Left lung (tissue), 10 donors: Measurements from ENCODE around the gene CSNK1E. TPM values are rescaled to one million over a fixed set of nuclear protein-coding genes. Genes with fewer than 3 reads are reported as not detected.

Source experiments
- ATAC-seq: fragments of 200-7000 bp; cut with Tn5 transposase; one replicate; pipeline ENCODE4 v1.9.1; 2020; ENCODE audit warnings: moderate library complexity
- DNase-seq, 4 donors: peaks; one replicate each; pipeline ENCODE4 v3.0.0-alpha.2; 2013 to 2020
- H3K27ac ChIP-seq, 2 donors: fragments of 200-600 bp; sonication (generic) in 1 of 2; one replicate each; pipeline versions ENCODE4 v1.5.0 to v1.8.0; 2020 to 2021
- H3K27me3 ChIP-seq, 2 donors: fragments of 200-600 bp; sonication (generic) in 1 of 2; one replicate each; pipeline versions ENCODE4 v1.5.0 to v1.8.0; 2020 to 2021
- H3K36me3 ChIP-seq, 2 donors: fragments of 200-600 bp; sonication (generic) in 1 of 2; one replicate each; pipeline versions ENCODE4 v1.5.0 to v1.8.0; 2020 to 2021
- H3K4me1 ChIP-seq, 2 donors: fragments of 200-600 bp; one replicate each; pipeline ENCODE4 v1.8.0; 2021
- H3K4me3 ChIP-seq, 2 donors: fragments of 200-600 bp; sonication (generic) in 1 of 2; one replicate each; pipeline versions ENCODE4 v1.5.0 to v1.8.0; 2020 to 2021; ENCODE audit warnings: mild to moderate bottlenecking in 1 of 2
- H3K9me3 ChIP-seq, 2 donors: fragments of 200-600 bp; sonication (generic) in 1 of 2; one replicate each; pipeline versions ENCODE4 v1.5.0 to v1.8.0; 2020 to 2021
- intact Hi-C, 2 donors: fragments of 100-400 bp; cut with DNase I; formaldehyde crosslinking; loops; one replicate each; pipeline versions ENCODE4 v1.11.2 to v1.14.2; 2022
- polyA plus RNA-seq, 6 donors: library from polyadenylated mRNA; unstranded; fragments of 120-200 nt; gene quantifications; one replicate each; pipeline ENCODE4 v1.2.1, GENCODE V29; 2013; ENCODE audit not compliant: insufficient read length in 6 of 6
- total RNA-seq, 2 donors: library from RNA; stranded (reverse); fragmentation: NEBNext Ultra II Directional; extraction: Animal tissue kit (Norgen Biotek cat#: 25700); gene quantifications; one replicate each; pipeline ENCODE4 v1.2.1, GENCODE V29; 2021
- TF ChIP-seq, protein P1 (sequence below), 2 donors: fragments of 200-600 bp; sonication (generic) in 1 of 2; IDR thresholded peaks; one replicate each; pipeline versions ENCODE4 v1.5.0 to v1.8.0; 2021; ENCODE audit warnings: antibody characterized with exemption in 2 of 2
- donor health status: DM: no; HTN: yes; CAD: no.
- donor health status: DM: no; HTN: no; CAD: no.

The CSNK1E gene
- total and polyA plus RNA-seq, 8 donors: 95.3 to 209 (median 179) TPM

GRCh38 chr22:38317995-38318715 is 922 bp upstream of the CSNK1E start:
- DNase-seq (peak in 3 of 4 donors; percentile 16 to 78 (median 60)), ATAC-seq (peak; percentile 74)
- Histone ChIP-seq H3K27me3 (peaks cover 0 to 9% of the 10 kb centered on the region in 2 donors), H3K36me3 (peaks cover 0 to 6% of the 10 kb centered on the region in 2 donors), H3K9me3 (no peaks in the 10 kb centered on the region), H3K27ac (peak overlapping the region; percentile 83 to 91), H3K4me3 (peak overlapping the region; percentile 12 to 34), H3K4me1 (peaks cover 25 to 46% of the 10 kb centered on the region in 2 donors)
- intact Hi-C loops: no loop called here
- TF ChIP-seq, protein P1, sequence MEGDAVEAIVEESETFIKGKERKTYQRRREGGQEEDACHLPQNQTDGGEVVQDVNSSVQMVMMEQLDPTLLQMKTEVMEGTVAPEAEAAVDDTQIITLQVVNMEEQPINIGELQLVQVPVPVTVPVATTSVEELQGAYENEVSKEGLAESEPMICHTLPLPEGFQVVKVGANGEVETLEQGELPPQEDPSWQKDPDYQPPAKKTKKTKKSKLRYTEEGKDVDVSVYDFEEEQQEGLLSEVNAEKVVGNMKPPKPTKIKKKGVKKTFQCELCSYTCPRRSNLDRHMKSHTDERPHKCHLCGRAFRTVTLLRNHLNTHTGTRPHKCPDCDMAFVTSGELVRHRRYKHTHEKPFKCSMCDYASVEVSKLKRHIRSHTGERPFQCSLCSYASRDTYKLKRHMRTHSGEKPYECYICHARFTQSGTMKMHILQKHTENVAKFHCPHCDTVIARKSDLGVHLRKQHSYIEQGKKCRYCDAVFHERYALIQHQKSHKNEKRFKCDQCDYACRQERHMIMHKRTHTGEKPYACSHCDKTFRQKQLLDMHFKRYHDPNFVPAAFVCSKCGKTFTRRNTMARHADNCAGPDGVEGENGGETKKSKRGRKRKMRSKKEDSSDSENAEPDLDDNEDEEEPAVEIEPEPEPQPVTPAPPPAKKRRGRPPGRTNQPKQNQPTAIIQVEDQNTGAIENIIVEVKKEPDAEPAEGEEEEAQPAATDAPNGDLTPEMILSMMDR (IDR thresholded peaks at IDR 0.05): no peak

GRCh38 chr22:38316364-38317121 is 690 bp downstream of the CSNK1E start:
- H3K9me3 ChIP-seq: no peaks in the 10 kb centered on the region
- H3K27ac ChIP-seq: peak overlapping the region; percentile 90 to 97
- peaks cover 0 to 9% of the 10 kb centered on the region in 2 donors for H3K27me3 ChIP-seq
- peaks cover 0 to 6% of the 10 kb centered on the region in 2 donors for H3K36me3 ChIP-seq
- TF ChIP-seq, protein P1 (IDR thresholded peaks at IDR 0.05): no peak
- H3K4me1 ChIP-seq: peaks cover 25 to 61% of the 10 kb centered on the region in 2 donors
- intact Hi-C loops: no loop called here
- H3K4me3 ChIP-seq: peak overlapping the region; percentile 54 to 70
- DNase-seq (peak; percentile 64 to 87 (median 80)), ATAC-seq (peak; percentile 51)

DNA sequence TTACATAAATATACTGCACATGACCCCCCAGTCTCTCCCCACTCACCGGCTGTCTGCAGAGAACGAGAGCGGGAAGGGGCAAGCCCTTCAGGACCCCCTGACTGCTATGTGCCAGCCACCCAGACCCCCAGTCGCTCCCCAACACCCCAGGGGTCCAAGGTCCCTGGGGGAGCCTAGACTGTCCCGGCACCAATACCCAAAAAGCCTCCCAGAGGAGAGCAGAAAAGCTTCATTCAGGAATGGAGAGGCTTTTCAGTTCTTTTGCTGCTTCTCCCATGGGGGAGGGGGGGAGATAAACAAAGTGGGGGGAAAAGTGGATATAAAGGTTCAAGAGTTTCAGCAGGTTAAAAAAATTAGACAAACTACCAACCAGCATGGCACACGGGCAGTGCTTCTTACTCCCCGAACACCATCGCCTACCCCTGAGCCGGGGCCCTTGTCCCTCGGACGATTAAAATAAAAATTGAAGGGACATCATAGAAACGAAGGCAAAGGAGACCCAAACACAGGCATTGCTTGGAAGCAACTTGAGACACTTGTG is 1.3 kb downstream of the CSNK1E start:
- Histone ChIP-seq H3K27me3 (peaks cover 0 to 9% of the 10 kb centered on the region in 2 donors), H3K36me3 (peaks cover 0 to 10% of the 10 kb centered on the region in 2 donors), H3K4me1 (peaks cover 25 to 68% of the 10 kb centered on the region in 2 donors), H3K9me3 (no peaks in the 10 kb centered on the region), H3K27ac (peak overlapping the region; percentile 90 to 97), H3K4me3 (peak overlapping the region; percentile 54 to 70)
- ATAC-seq (no peak), DNase-seq (peak in 1 of 4 donors; percentile 33)
- TF ChIP-seq, protein P1 (IDR thresholded peaks at IDR 0.05): no peak
- intact Hi-C loops: no loop called here

GRCh38 chr22:38314933-38315822 is 2.1 kb downstream of the CSNK1E start:
- DNase-seq (peak in 2 of 4 donors; percentile 24 to 32), ATAC-seq (no peak)
- Histone ChIP-seq H3K27me3 (peaks cover 0 to 9% of the 10 kb centered on the region in 2 donors), H3K4me3 (peak overlapping the region; percentile 54 to 70), H3K9me3 (no peaks in the 10 kb centered on the region), H3K4me1 (peaks cover 31 to 74% of the 10 kb centered on the region in 2 donors), H3K27ac (peak overlapping the region; percentile 90 to 97), H3K36me3 (peaks cover 0 to 11% of the 10 kb centered on the region in 2 donors)
- intact Hi-C loops: no loop called here
- TF ChIP-seq, protein P1 (IDR thresholded peaks at IDR 0.05): no peak
